Measurements from ENCODE around the gene STATH. TPM values are rescaled to one million over a fixed set of nuclear protein-coding genes. Genes with fewer than 3 reads are reported as not detected.

STATH gene, protein sequence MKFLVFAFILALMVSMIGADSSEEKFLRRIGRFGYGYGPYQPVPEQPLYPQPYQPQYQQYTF
- total RNA-seq (2021) (not detected in 3 replicates), Bru-seq, nascent RNA (not detected)
- long read RNA-seq, experiment 1, result 0 reads
- long read RNA-seq, experiment 2, result 0 reads
- long read RNA-seq, experiment 3, result 0 reads

DNA sequence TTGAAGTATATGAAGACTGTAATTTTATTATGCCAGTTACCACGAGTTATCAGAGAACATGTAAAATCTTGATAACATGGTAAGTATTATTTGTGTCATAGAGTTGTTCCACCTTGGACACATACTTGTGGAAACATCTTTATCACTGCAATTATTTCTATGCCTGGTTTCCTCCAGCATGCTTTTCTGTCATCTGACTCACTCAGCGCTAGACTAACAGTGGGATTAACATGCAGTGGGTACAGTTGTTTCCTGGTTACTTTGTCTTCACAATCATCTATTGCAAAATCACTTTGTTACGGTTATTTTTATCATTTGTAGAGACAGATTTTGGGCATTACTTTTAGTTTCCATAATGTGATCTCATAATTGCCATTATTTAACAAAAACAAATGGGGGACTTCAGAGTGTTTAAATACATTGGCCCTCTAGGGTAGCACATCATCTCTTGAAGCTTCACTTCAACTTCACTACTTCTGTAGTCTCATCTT is at the start of gene STATH:
TSS of gene STATH (plus strand) at position 441 of the 491 bp plus-strand sequence. CDS start 2,472 bp downstream, outside the sequence.
- no peak for DNase-seq (ENCODE audit: low spot score)
- no peak for TF ChIP-seq SMAD4 (CRISPR knock-in tag; IDR thresholded peaks at IDR 0.05)
- TF ChIP-seq GABPB1 (CRISPR knock-in tag; IDR thresholded peaks at IDR 0.05), result no peak
- TF ChIP-seq, protein P1, sequence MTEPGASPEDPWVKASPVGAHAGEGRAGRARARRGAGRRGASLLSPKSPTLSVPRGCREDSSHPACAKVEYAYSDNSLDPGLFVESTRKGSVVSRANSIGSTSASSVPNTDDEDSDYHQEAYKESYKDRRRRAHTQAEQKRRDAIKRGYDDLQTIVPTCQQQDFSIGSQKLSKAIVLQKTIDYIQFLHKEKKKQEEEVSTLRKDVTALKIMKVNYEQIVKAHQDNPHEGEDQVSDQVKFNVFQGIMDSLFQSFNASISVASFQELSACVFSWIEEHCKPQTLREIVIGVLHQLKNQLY (CRISPR knock-in tag; IDR thresholded peaks at IDR 0.05), result no peak
- no peak for TF ChIP-seq RELA (CRISPR knock-in tag; IDR thresholded peaks at IDR 0.05; ENCODE audit: borderline replicate concordance)
- TF ChIP-seq, protein P2, sequence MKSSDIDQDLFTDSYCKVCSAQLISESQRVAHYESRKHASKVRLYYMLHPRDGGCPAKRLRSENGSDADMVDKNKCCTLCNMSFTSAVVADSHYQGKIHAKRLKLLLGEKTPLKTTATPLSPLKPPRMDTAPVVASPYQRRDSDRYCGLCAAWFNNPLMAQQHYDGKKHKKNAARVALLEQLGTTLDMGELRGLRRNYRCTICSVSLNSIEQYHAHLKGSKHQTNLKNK (CRISPR knock-in tag; IDR thresholded peaks at IDR 0.05), result no peak
- TF ChIP-seq, protein P3, sequence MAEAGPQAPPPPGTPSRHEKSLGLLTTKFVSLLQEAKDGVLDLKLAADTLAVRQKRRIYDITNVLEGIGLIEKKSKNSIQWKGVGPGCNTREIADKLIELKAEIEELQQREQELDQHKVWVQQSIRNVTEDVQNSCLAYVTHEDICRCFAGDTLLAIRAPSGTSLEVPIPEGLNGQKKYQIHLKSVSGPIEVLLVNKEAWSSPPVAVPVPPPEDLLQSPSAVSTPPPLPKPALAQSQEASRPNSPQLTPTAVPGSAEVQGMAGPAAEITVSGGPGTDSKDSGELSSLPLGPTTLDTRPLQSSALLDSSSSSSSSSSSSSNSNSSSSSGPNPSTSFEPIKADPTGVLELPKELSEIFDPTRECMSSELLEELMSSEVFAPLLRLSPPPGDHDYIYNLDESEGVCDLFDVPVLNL (CRISPR knock-in tag; IDR thresholded peaks at IDR 0.05; ENCODE audit: borderline replicate concordance, low read depth), result no peak
- TF ChIP-seq, protein P4, sequence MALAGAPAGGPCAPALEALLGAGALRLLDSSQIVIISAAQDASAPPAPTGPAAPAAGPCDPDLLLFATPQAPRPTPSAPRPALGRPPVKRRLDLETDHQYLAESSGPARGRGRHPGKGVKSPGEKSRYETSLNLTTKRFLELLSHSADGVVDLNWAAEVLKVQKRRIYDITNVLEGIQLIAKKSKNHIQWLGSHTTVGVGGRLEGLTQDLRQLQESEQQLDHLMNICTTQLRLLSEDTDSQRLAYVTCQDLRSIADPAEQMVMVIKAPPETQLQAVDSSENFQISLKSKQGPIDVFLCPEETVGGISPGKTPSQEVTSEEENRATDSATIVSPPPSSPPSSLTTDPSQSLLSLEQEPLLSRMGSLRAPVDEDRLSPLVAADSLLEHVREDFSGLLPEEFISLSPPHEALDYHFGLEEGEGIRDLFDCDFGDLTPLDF (CRISPR knock-in tag; IDR thresholded peaks at IDR 0.05), result no peak
- TF ChIP-seq SOX15 (CRISPR knock-in tag; IDR thresholded peaks at IDR 0.05), result no peak
- no peak for TF ChIP-seq ESRRA (CRISPR knock-in tag; IDR thresholded peaks at IDR 0.05; ENCODE audit: borderline replicate concordance)
- TF ChIP-seq, protein P5, sequence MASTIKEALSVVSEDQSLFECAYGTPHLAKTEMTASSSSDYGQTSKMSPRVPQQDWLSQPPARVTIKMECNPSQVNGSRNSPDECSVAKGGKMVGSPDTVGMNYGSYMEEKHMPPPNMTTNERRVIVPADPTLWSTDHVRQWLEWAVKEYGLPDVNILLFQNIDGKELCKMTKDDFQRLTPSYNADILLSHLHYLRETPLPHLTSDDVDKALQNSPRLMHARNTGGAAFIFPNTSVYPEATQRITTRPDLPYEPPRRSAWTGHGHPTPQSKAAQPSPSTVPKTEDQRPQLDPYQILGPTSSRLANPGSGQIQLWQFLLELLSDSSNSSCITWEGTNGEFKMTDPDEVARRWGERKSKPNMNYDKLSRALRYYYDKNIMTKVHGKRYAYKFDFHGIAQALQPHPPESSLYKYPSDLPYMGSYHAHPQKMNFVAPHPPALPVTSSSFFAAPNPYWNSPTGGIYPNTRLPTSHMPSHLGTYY (CRISPR knock-in tag; IDR thresholded peaks at IDR 0.05), result no peak
- no peak for TF ChIP-seq TEAD1 (CRISPR knock-in tag; IDR thresholded peaks at IDR 0.05)
- TF ChIP-seq, protein P6, sequence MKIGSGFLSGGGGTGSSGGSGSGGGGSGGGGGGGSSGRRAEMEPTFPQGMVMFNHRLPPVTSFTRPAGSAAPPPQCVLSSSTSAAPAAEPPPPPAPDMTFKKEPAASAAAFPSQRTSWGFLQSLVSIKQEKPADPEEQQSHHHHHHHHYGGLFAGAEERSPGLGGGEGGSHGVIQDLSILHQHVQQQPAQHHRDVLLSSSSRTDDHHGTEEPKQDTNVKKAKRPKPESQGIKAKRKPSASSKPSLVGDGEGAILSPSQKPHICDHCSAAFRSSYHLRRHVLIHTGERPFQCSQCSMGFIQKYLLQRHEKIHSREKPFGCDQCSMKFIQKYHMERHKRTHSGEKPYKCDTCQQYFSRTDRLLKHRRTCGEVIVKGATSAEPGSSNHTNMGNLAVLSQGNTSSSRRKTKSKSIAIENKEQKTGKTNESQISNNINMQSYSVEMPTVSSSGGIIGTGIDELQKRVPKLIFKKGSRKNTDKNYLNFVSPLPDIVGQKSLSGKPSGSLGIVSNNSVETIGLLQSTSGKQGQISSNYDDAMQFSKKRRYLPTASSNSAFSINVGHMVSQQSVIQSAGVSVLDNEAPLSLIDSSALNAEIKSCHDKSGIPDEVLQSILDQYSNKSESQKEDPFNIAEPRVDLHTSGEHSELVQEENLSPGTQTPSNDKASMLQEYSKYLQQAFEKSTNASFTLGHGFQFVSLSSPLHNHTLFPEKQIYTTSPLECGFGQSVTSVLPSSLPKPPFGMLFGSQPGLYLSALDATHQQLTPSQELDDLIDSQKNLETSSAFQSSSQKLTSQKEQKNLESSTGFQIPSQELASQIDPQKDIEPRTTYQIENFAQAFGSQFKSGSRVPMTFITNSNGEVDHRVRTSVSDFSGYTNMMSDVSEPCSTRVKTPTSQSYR (CRISPR knock-in tag; IDR thresholded peaks at IDR 0.05), result no peak
- TF ChIP-seq, protein P7, sequence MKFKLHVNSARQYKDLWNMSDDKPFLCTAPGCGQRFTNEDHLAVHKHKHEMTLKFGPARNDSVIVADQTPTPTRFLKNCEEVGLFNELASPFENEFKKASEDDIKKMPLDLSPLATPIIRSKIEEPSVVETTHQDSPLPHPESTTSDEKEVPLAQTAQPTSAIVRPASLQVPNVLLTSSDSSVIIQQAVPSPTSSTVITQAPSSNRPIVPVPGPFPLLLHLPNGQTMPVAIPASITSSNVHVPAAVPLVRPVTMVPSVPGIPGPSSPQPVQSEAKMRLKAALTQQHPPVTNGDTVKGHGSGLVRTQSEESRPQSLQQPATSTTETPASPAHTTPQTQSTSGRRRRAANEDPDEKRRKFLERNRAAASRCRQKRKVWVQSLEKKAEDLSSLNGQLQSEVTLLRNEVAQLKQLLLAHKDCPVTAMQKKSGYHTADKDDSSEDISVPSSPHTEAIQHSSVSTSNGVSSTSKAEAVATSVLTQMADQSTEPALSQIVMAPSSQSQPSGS (CRISPR knock-in tag; IDR thresholded peaks at IDR 0.05; ENCODE audit: borderline replicate concordance, low read depth), result no peak
- TF ChIP-seq, protein P8, sequence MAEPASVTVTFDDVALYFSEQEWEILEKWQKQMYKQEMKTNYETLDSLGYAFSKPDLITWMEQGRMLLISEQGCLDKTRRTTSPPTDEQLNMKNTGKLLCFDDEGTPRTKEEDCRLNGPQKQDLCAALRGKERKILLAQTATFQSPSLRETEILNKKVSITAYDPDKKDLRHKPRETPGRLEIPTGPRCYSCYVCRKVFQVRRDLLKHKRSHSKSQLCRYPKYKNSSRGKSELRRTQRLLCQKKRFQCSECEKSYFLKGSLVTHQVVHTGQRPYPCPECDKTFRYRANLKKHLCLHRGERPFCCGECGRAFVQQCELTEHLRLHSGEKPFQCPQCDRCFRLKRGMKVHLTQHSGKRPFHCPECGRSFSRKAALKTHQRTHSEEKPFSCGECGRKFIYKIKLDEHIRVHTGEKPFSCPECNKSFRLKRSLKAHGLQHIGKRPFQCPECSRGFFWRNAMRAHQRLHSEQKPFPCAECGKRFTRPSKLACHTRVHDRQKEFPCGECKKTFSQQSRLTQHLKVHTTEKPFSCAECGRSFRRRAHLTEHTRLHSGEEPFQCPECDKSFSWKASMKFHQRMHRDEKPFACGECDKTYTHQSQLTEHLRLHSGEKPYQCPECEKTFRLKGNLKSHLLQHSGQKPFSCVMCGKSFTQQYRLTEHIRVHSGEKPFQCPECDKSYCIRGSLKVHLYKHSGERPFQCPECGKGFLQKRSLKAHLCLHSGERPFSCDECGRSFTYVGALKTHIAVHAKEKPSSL (CRISPR knock-in tag; conservative IDR thresholded peaks at IDR 0.05), result no peak
- no peak for TF ChIP-seq IRF2 (CRISPR knock-in tag; IDR thresholded peaks at IDR 0.05; ENCODE audit: borderline replicate concordance, low read depth)
- TF ChIP-seq, protein P9, sequence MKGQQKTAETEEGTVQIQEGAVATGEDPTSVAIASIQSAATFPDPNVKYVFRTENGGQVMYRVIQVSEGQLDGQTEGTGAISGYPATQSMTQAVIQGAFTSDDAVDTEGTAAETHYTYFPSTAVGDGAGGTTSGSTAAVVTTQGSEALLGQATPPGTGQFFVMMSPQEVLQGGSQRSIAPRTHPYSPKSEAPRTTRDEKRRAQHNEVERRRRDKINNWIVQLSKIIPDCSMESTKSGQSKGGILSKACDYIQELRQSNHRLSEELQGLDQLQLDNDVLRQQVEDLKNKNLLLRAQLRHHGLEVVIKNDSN (CRISPR knock-in tag; IDR thresholded peaks at IDR 0.05), result no peak
- no peak for TF ChIP-seq EMX1 (CRISPR knock-in tag; IDR thresholded peaks at IDR 0.05)
- H3K4me1 Mint-ChIP-seq, result peaks cover 3% of the 10 kb centered on the region; the same call in 1 of the 2 replicates
- no peaks in the 10 kb centered on the region for H3K9me3 Mint-ChIP-seq
- H3K36me3 Mint-ChIP-seq, result no peaks in the 10 kb centered on the region
- H3K4me3 Mint-ChIP-seq, result no peak within 1 kb of the TSS
- no peak for ATAC-seq
- H3K27me3 Mint-ChIP-seq (ENCODE audit: low read depth), result no peaks in the 10 kb centered on the region
- CTCF ChIA-PET, result no interaction called here
- POLR2A ChIA-PET, result no interaction called here
- H3K27ac Mint-ChIP-seq, result no peak within 1 kb of the TSS

All from WTC11 (cell line).